ENCODE measurements around the gene SGCA. TPM values are rescaled to one million over a fixed set of nuclear protein-coding genes. Genes with fewer than 3 reads are reported as not detected.

Gene SGCA
- total and polyA plus RNA-seq, 8 donors, result 3.2 to 18.5 (median 5.6) TPM

DNA sequence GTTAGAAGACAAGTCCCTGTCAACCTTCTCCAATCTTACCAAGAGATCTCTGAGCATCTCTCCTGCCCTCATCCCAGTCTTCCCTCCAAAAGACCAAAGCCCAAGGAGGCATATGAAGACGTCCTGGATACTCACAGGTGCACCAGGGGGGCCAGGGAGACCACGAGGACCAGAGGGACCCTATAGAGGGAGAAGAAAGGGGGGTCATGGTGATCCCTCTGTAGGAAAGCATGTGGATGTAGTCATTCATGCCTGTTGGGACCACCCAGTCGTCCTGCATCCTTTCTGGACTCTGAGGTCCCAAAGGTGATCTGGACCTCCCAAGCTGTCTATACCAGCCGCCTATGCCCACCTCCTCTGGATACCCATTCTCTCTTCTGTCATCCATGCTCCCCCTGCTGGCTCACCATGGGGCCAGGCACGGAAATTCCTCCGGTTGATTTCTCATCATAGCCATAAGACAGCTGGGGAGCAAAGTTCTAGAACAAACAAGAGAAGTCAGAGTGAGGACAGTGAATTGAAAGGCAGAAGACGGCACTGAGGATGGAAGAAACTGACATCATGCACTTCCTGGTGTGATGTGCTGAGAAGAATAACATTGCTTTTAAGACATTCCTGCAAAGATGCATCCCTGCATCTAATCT lies 32.3 kb downstream of the SGCA start:
- intact Hi-C loops (cut with DNase I), result no loop called here
- DNase-seq, result peak in 1 of 4 donors; percentile 53

DNA sequence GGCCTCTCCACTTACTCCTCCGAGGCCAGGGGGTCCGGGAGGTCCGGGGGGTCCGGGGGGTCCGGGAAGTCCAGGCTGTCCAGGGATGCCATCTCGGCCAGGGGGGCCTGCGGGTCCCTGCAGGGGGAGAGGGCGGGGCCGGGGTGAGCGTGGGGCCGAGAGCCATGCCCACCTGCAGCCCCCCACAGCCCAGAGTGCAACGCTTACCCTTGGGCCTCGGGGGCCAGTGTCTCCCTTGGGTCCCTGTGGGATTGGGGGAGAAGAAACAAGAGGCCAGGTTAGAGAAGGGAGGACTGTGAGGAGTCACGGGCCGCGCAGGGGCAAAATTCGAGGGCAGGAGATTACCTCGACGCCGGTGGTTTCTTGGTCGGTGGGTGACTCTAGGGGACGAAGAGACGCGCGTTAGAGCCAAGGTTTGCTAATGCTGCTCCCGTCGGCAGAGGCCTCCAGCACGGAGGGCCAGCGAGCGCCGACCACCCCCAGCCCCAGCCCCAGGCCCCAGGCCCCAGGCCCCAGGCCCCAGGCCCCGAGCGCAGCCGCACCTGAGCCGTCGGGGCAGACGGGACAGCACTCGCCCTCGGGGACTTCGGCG lies 33.5 kb downstream of the SGCA start:
- no peaks in the 10 kb centered on the region for H3K9me3 ChIP-seq
- H3K27me3 ChIP-seq, result peaks cover 7 to 53% of the 10 kb centered on the region in 2 donors
- ATAC-seq (no peak), DNase-seq (no peak)
- intact Hi-C loops (cut with DNase I), result no loop called here
- H3K4me1 ChIP-seq, result peaks cover 0 to 29% of the 10 kb centered on the region in 2 donors
- peaks cover 0 to 18% of the 10 kb centered on the region in 2 donors for H3K36me3 ChIP-seq
- TF ChIP-seq, protein P1, sequence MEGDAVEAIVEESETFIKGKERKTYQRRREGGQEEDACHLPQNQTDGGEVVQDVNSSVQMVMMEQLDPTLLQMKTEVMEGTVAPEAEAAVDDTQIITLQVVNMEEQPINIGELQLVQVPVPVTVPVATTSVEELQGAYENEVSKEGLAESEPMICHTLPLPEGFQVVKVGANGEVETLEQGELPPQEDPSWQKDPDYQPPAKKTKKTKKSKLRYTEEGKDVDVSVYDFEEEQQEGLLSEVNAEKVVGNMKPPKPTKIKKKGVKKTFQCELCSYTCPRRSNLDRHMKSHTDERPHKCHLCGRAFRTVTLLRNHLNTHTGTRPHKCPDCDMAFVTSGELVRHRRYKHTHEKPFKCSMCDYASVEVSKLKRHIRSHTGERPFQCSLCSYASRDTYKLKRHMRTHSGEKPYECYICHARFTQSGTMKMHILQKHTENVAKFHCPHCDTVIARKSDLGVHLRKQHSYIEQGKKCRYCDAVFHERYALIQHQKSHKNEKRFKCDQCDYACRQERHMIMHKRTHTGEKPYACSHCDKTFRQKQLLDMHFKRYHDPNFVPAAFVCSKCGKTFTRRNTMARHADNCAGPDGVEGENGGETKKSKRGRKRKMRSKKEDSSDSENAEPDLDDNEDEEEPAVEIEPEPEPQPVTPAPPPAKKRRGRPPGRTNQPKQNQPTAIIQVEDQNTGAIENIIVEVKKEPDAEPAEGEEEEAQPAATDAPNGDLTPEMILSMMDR (IDR thresholded peaks at IDR 0.05), result no peak
- H3K4me3 ChIP-seq, result peak overlapping the region; percentile 43 to 49
- peak overlapping the region; percentile 20 to 88 for H3K27ac ChIP-seq

More for the DNA sequence above, 32.3 kb downstream of the SGCA start:
- no peaks in the 10 kb centered on the region for H3K9me3 ChIP-seq
- H3K27ac ChIP-seq, result peak overlapping the region in 1 of 2 donors; percentile 88
- peak overlapping the region; percentile 43 to 49 for H3K4me3 ChIP-seq
- peaks cover 7 to 44% of the 10 kb centered on the region in 2 donors for H3K27me3 ChIP-seq
- peaks cover 0 to 29% of the 10 kb centered on the region in 2 donors for H3K4me1 ChIP-seq
- TF ChIP-seq, protein P1 (IDR thresholded peaks at IDR 0.05), result peak; percentile 36 to 52
- no peak for ATAC-seq
- peaks cover 0 to 27% of the 10 kb centered on the region in 2 donors for H3K36me3 ChIP-seq

DNA sequence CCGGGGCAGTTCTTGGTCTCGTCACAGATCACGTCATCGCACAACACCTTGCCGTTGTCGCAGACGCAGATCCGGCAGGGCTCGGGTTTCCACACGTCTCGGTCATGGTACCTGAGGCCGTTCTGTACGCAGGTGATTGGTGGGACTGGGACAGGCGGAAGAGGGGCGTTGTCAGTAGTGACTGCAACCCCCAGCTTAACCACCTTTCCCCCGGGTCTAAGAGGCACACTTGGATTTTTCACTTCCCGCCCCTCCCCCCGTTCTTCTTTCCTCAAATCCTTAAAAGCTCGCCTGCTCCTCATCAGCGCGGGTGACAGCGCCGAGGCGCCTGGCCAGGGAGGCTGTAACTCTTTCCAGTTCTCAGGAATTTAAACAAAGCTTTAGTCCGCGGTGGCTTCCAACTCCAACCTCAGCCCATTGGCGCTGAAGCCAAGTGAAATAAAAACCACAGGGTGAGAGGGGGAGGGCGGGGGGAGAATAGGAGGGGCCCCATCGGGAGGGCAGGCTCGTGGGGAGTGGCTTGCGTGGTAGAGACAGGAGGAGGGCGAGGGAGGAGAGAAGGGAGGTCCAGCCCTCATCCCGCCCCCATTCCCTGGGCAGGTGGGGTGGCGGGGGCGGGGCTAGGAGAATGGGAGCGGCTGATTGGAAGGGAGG lies 34.1 kb downstream of the SGCA start:
- Histone ChIP-seq H3K27me3 (peaks cover 7 to 56% of the 10 kb centered on the region in 2 donors), H3K9me3 (no peaks in the 10 kb centered on the region), H3K36me3 (peaks cover 0 to 16% of the 10 kb centered on the region in 2 donors), H3K4me3 (peak overlapping the region; percentile 43 to 49), H3K27ac (peak overlapping the region; percentile 65 to 88), H3K4me1 (peaks cover 0 to 29% of the 10 kb centered on the region in 2 donors)
- TF ChIP-seq, protein P1 (IDR thresholded peaks at IDR 0.05), result no peak
- ATAC-seq (peak; percentile 89), DNase-seq (peak; percentile 89 to 98 (median 94))
- intact Hi-C loops (cut with DNase I), result loop anchor here (5.0 kb wide), 1 partner anchor 77 kb away; no protein-coding TSS in a partner anchor

DNA sequence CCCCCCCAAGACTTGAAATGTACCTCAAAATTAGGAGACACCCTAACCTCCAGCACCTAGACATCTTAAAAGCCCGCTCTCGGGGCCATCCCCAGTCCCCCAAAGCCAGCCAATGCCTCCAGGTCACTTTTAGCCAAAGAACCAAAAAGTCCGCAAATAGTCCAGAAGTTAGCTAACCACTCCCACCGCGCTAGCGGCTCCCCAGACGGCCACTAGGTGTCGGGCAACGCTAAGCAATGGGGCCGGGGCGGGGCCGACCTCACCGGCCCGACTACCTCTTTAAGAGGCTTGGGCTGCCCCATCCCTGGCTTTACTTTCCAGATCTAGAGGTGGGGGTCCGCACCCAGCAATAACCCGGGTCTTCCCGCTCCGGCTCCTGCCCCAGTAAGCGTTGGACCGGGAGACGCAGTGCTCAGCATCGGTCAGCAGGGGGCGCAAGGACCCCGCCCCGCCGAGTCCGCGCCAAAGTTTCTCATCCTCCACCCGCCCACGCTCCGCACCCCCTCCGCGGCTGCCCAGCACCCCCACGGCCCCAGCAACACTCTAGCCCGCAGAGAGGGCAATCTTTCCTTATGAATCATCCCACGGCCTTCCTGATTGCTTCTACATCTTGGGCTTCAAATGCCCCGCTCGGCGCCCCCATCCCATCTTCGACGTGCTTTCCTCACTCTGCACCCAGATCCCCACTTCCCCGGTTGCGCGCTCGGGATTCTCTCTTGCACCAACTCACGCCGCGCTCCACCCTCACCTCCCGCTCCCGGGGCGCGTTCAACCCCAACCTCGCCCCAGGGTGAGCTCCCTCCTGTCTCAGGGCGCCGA lies 34.9 kb downstream of the SGCA start:
- ATAC-seq, result peak; percentile 78
- H3K4me1 ChIP-seq, result peaks cover 0 to 29% of the 10 kb centered on the region in 2 donors
- intact Hi-C loops (cut with DNase I), result loop anchor here (5.0 kb wide), 1 partner anchor 77 kb away; no protein-coding TSS in a partner anchor
- DNase-seq, result peak; percentile 87 to 95 (median 94)
- peak overlapping the region; percentile 43 to 49 for H3K4me3 ChIP-seq
- H3K36me3 ChIP-seq, result peaks cover 0 to 9% of the 10 kb centered on the region in 2 donors
- peaks cover 7 to 58% of the 10 kb centered on the region in 2 donors for H3K27me3 ChIP-seq
- TF ChIP-seq, protein P1 (IDR thresholded peaks at IDR 0.05), result peak; percentile 99 to 100
- no peaks in the 10 kb centered on the region for H3K9me3 ChIP-seq
- peak overlapping the region; percentile 65 to 88 for H3K27ac ChIP-seq

Measured in left lung (tissue), 10 donors.